ENCODE results near the gene GMFB.

The GMFB gene

GRCh38 chr14:54425537-54426274, 63.1 kb downstream of the GMFB start:
- DNase-seq (ENCODE audit: low read depth), result no peak

- no peak for DNase-seq (ENCODE audit: low read depth)
These were observed 63.7 kb downstream of the GMFB start for GRCh38 chr14:54425068-54425467.

All from stimulated activated CD8-positive, alpha-beta memory T cell treated with anti-CD3 and anti-CD28 coated beads, Interleukin-12 subunit alpha, Interleukin-12 subunit beta, amount 100 ng/mL, for 4 hours (primary cell).